NCI-H1436 (cell line): Measurements from ENCODE around the gene SMIM15.
A peak's percentile ranks its signal among the peaks of the same experiment; 100 is the strongest.
"Not testable (repeated sequence)": the region's sequence is repeated elsewhere in the genome, so short reads cannot be mapped to it uniquely, and the experiment has no call there.

Experiments used
- DNase-seq: peaks from one replicate; lab custom pipeline; 2025; lab: John Stamatoyannopoulos, UW

Gene SMIM15, protein sequence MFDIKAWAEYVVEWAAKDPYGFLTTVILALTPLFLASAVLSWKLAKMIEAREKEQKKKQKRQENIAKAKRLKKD

GRCh38 chr5:61162010-61162831 is at the start of gene SMIM15:
Gene SMIM15 (minus strand): TSS chr5:61162468. CDS start chr5:61160171, 2,297 bp downstream.
- peak; percentile 88 for DNase-seq

GRCh38 chr5:61207884-61208283 is 45.6 kb upstream of the SMIM15 start:
- DNase-seq = no peak

DNA sequence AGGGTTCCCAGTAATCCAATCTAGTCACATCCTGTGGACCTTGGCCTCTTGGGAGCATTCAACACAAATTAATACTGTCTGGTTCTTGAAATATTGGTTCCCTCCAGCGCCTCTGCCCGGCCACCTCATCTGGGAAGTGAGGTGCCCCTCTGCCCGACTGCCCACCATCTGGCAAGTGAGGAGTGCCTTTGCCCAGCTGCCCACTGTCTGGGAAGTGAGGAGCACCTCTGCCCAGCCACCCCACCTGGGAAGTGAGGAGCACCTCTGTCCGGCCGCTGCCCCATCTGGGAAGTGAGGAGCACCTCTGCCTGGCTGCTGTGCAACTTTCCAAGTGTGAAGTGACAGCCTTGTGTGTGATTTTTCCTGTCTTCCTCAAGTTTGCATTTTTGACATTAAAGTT is 42.7 kb upstream of the SMIM15 start:
- no peak for DNase-seq

DNA sequence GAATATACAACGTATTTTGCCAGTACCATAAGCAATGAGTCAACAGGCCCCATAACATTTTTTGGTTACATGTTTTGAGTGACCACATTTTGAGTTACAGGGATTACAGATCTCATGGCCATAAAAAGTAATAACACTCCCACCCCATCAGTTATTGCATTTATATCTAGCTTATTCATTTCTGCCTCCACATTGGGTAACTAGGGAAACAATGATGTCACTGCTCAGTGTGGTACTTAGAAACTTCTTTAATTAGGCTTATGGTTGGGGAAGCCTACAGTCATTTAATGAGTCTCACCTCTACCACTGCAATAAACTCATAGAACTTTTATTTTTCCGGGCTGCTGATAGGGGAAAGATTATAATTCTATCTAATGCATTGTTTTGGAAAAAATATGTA is 39.9 kb upstream of the SMIM15 start:
- DNase-seq = no peak

DNA sequence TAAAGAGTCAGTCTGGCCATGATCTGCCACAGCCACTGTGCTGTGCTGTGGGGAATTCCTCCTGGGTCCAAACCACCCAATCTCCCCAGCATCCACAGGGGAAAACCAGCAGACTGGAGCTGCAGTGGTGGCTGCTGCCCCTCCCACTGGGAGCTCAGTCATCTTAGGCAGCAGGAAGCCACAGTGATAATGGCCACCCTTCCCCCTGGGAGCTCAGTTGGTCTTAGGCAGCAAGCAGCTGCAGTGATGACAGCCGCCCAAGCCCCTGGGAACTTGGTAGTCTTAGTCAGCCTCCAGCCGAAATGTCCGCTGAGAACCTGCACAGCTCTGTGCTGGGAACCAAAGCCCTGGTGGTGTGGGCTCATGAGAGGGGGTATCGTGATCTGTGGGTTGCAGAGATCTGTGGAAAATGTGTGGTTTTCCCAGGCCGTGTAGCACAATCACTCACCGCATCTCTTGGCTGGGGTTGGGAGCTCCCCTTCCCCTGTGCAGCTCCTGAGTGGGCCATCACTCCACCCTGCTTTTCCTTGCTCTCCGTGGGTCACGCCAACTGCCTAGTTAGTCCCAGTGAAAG is 38.4 kb upstream of the SMIM15 start:
- peak; percentile 6 for DNase-seq

- DNase-seq = no peak
These were observed 36.3 kb upstream of the SMIM15 start for GRCh38 chr5:61198606-61199005.

DNA sequence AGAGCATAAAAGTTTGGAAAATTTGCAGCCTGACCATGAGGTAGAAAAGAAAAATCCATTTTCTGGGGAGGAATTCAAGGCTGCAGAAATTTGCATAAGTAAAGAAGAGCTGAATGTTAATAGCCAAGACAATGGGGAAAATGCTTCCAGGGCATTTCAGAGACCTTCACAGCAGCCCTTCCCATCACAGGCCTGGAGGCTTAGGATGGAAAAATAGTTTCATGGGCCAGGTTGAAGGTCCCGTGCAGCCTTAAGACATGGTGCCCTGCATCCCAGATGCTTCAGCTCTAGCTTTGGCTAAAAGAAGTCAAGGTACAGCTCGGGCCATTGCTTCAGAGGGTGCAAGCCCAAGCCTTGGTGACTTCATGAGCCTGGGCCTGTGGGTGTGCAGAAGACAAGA is 25.6 kb upstream of the SMIM15 start:
- DNase-seq = not testable (repeated sequence)

GRCh38 chr5:61187352-61187751 is 25.1 kb upstream of the SMIM15 start:
- not testable (repeated sequence) for DNase-seq

DNA sequence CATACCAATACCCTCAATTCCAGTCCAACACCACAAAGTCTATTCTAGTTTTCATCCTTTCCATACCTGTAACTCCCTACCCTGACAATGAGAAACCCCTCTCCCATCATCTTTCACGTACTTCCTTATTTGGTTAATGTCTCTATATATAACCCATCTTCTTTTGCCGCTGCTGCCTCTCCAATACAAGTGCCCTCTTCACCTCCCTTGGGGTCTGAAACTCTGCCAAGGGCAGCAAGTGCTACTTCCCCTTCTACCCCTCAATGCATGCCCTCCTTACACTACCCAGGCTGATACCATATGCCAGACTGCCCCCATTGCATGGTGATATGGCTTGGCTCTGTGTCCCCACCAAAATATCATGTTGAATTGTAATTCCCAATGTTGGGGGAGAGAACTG is 24.4 kb upstream of the SMIM15 start:
- no peak for DNase-seq

GRCh38 chr5:61184708-61185107 is 22.4 kb upstream of the SMIM15 start:
- no peak for DNase-seq

GRCh38 chr5:61183538-61183937 is 21.3 kb upstream of the SMIM15 start:
- no peak for DNase-seq

DNA sequence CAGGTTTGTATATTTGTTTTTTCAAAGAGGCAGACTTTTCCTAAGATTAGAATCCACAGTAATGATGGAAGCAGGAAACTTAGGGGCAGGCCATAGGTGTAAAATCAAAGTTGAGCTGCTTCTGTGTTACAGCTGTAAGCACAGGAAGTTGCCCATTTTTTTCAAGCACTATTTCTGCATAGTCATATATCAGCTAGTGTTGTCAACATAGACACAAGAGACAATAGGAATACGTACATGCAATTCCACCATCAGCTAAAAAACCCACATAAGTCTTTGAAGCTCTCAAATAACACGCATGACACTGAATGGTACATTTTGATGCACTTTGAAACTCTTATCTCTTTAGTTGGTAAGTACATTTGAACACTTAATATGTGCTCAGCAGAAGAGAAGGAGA is 20.2 kb upstream of the SMIM15 start:
- no peak for DNase-seq

- no peak for DNase-seq
These were observed 18.6 kb upstream of the SMIM15 start for GRCh38 chr5:61180886-61181285.

DNA sequence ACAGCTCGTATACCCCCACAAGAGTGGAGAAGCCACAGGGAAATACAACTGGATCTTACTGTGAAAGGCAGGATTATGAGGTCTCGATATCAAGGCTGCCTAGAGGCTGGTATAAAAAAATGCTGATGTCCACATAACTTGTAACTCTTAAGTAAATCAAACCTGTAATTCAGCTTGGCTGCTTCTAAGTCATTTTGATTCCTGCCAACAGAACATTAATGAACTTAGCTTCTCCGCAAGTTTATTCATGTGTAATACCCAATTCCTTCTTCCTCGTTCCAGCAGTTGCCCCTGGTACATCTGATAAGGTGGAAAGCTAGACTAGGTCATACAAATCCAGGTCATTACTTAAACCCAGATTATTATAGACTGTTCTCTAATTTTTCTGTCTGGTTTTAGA is 16.4 kb upstream of the SMIM15 start:
- no peak for DNase-seq

DNA sequence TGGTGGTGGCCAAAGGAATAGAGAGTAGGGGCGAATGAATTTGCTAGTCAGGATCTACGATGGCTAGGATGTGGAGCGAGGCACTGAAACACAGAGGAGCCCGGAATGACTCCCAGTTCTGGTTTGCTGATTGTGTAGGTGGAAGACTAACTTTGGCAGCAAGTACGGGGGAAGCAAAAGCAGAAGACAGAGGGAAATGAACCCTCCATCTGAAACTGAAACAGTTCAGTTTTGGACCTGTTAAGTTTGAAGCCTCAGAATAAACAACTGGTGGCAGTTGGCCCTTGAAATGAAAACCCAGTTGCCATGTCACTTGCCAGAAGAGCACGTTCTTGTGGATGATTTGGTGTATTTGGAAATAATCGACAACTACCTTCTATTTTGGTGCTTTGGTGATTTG is 15.4 kb upstream of the SMIM15 start:
- no peak for DNase-seq

DNA sequence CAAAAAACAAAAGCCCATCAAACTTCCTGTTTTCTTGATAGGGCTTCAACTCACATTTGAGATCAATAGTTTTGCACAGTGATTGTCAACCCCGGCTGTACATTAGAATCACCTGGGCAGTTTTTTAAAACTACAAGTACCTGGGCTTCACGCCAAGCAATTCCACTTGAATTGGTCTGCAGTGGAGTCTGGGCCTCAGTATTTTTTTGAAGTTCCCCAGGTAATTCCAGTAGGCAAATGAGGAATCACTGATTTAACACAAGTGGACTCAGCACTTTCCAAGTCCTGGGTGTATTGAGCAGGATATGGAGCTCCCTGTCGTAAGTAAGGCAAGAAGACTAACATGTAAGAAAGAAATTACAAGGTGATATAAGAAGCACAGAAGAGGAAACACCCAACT is 14.8 kb upstream of the SMIM15 start:
- DNase-seq = no peak

DNA sequence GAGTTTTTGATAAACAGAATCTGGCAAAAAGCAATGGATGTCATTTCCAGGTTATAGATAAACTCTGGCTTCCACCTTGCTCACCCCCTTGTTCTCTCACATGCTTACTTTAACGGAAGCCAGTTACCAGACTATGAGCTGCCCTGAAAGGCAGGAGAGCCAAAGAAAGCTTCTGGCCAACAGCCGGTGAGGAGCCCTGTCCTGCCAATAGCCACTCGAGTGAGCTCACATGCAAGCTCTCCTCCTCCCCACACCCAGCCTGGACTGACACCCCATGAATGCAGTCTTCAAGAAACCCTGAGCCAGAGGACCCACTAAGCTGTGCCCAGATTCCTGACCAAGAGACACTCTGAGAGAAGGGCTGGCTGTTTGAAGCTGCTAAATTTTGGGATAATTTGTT is 14.4 kb upstream of the SMIM15 start:
- DNase-seq = no peak

- DNase-seq = no peak
These were observed 9.2 kb upstream of the SMIM15 start for GRCh38 chr5:61171479-61171878.

GRCh38 chr5:61168951-61169350 is 6.7 kb upstream of the SMIM15 start:
- DNase-seq = no peak

GRCh38 chr5:61167382-61167781 is 5.1 kb upstream of the SMIM15 start:
- DNase-seq = no peak

DNA sequence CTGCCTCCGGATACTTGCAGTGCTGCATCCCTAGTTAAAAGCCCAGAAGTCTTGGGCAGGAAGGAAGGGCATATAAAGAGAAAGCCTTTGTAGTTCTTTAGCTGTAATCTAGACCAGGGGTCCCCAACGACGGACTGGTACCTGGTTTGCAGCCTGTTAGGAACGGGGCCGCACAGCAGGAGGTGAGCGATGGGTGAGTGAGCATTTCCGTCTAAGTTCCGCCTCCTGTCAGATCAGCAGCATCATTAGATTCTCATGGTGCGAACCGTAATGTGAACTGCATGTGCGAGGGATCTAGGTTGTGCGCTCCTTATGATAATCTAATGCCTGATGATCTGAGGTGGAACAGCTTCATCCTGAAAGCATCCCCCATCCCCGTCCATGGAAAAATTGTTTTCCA is 1.6 kb upstream of the SMIM15 start:
- DNase-seq = no peak

GRCh38 chr5:61162832-61163567 is 732 bp upstream of the SMIM15 start:
- DNase-seq = no peak

- DNase-seq = no peak
These were observed 1.8 kb downstream of the SMIM15 start for GRCh38 chr5:61160497-61160896.
